Fibroblast of the aortic adventitia (primary cell): Measurements from ENCODE around the gene NINJ2. TPM values are rescaled to one million over a fixed set of nuclear protein-coding genes. Genes with fewer than 3 reads are reported as not detected.

ENCODE experiments used
- DNase-seq: peaks from one replicate; pipeline ENCODE4 v3.0.0-alpha.2; 2010; ENCODE audit warnings: low read depth
- H3K4me3 ChIP-seq: 2 replicates; pipeline ENCODE4 v1.5.1; 2011; ENCODE audit warnings: low read depth, mild to moderate bottlenecking, control low read depth, low read length, moderate library complexity
- total RNA-seq: library from RNA; depleted of rRNA; stranded (reverse); fragments of >200 nt; gene quantifications from 2 replicates; pipeline ENCODE4 v1.2.3, GENCODE V29; 2012; ENCODE audit warnings: low replicate concordance
- TF ChIP-seq, protein P1 (sequence below): IDR thresholded peaks from 2 replicates; pipeline ENCODE4 v1.5.1; 2011; ENCODE audit warnings: mild to moderate bottlenecking, low read length, control low read depth, inconsistent platforms; ENCODE audit not compliant: insufficient read depth

The NINJ2 gene
- total RNA-seq, 1 donor, result 0.45 TPM

DNA sequence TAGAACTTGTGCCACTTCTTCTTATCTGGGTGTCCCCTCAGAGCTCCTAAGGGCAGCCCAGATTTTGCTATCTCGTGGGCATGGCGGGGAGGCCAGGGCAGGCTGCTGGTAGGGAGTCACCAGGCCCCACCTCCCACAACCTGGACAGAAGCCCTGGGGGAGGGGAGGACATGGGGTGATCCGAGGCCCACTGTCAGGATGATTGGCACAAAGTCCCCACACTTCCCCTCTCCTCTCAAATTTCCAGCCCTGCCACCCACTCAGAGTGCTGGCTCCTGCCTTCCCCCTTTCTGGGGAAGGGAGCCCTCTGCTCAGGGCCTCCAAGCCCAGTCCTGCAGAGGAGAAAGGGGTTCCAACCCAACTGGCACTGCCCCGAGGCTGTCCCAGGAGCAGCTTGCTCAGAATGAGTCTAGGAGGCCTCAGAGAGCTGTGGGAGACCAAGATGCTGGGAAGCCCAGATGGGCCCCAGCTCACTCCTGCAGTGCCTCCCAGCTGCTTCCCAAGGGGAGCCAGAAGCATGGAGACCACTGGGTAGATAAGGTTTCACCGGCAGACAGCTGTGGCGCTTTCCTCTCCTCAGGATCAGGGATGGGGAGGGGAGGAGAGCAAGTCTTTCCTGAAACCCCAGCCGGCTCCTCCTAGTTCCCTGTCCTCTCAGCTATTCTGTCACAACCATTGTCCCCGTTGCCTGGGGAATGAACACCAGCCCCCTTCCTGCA, 120.7 kb downstream of the NINJ2 start:
- DNase-seq, result no peak
- no peak overlapping the region for H3K4me3 ChIP-seq
- TF ChIP-seq, protein P1, sequence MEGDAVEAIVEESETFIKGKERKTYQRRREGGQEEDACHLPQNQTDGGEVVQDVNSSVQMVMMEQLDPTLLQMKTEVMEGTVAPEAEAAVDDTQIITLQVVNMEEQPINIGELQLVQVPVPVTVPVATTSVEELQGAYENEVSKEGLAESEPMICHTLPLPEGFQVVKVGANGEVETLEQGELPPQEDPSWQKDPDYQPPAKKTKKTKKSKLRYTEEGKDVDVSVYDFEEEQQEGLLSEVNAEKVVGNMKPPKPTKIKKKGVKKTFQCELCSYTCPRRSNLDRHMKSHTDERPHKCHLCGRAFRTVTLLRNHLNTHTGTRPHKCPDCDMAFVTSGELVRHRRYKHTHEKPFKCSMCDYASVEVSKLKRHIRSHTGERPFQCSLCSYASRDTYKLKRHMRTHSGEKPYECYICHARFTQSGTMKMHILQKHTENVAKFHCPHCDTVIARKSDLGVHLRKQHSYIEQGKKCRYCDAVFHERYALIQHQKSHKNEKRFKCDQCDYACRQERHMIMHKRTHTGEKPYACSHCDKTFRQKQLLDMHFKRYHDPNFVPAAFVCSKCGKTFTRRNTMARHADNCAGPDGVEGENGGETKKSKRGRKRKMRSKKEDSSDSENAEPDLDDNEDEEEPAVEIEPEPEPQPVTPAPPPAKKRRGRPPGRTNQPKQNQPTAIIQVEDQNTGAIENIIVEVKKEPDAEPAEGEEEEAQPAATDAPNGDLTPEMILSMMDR, result no peak

DNA sequence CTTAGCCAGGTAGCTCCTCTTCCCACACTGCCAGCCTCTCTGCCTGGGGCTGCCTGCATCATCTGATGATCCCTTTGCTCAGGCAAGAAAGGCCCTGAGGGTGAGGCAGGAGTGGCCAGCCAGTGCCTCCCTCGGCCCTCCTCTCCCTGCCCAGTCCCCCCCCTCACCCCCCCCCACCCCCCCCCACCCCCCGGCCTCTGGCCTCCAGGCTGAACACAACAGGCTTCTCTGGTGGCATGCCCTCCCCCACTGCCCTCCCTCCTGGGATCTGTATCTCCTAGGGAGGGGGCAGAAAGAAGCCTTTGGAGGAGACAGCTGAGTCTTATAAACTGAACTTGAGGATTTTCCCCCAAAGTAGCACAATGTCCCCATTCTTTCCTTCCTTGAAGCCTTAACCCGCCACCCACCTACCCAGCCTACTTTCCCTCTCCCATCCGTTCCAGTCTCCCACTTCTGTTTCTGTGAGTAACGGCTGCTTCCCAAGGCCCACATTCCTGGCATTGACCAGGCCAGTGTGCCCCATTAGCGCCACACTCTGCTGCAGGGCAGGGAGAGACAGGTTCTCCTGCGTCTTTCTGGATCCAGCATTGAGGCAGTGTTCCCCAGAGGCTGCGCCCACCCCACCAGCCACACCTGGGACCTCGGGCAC, 121.4 kb downstream of the NINJ2 start:
- H3K4me3 ChIP-seq, result no peak overlapping the region
- no peak for DNase-seq
- TF ChIP-seq, protein P1, result no peak

DNA sequence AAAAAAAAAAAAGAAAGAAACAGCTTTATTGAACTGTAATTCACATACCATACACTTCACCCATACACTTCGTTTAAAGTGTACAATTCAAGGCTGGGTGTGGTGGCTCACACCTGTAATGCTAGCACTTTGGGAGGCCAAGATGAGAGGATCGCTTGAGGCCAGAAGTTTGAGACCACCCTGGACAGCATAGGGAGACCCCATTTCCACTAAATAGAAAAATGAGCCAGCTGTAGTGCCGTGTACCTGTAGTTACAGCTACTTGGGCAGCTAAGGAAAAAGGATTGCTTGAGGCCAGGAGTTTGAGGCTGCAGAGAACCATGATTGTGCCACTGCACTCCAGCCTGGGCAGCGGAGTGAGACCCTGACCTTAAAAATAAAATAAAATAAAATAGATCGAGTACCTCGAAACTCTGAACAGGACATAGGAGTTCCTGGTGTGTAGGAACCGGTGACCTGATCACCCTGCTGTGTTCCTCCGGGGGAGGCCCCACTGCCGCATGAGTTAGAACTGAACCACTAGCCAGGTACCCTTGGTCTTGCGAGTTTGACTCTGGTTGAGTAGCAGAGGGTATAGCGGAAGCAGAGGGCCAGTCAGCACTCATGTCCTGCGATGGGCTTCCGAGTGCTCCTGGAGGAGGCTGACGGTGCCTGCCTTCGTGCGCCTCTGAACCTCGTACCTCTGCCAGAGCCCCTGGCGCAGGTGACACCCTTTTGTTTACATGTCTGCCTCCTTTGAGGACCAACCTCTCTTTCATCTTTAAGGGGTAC, 123.5 kb downstream of the NINJ2 start:
- DNase-seq, result no peak
- no peak overlapping the region for H3K4me3 ChIP-seq

DNA sequence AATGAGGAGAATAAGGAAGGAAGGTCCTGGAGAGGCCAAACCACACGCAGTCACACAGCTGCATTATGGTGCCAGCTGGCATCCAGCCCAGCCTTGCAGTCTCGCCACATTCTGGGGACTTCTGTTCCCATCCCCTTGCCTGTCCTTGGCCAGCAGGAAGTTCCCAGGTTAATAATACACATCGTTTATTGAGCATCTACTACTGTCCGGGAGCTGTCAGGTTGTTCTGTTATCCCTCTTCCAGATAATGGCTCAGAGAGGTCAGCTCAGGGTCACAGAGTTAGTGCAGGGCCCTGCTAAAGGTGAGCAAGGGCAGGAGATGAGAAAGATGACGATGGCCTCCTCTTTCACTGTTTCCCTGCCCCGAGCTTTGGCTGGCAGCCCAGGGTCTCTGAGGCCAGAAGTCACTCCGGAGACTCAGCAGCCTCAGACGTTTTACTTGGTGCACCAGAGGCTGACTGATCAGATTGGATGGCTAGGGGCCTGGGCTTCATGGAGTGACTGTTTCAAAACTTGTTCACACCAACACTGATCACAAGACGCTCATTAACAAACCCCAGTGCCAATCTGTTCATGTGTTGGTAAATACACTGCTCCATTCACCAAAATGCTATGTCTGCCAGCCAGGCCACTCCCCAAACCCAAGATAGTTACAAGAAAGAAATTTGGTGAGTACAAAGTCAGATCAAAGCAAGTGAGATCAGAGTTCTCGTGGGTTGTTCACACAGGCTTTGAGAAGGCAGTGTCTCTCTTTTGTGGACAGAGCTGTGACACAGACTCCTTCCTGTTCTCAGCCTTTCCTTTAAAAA, 124.3 kb downstream of the NINJ2 start:
- H3K4me3 ChIP-seq, result no peak overlapping the region
- DNase-seq, result peak; percentile 49
- TF ChIP-seq, protein P1, result no peak

More for the DNA sequence above, 123.5 kb downstream of the NINJ2 start:
- TF ChIP-seq, protein P1, result no peak

DNA sequence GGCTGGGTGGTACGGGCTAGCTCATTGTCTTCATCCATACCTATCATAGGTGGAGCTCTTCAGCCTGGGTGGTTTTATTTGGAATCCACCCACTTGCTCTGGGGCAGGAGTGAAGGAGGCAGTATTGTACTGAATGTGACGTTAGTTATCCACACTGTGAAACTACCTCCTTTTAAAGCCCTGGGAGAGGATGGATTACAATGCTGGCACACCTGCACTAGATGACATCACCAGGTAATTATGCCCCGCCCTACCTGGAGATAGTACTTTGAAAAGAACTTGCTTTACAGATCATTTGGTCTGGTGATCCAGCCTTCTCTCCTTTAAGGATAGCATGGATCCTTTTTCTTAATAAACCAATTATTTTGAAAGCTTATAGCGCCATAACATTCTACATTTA, 125.5 kb downstream of the NINJ2 start:
- TF ChIP-seq, protein P1, result no peak
- H3K4me3 ChIP-seq, result no peak overlapping the region
- no peak for DNase-seq

DNA sequence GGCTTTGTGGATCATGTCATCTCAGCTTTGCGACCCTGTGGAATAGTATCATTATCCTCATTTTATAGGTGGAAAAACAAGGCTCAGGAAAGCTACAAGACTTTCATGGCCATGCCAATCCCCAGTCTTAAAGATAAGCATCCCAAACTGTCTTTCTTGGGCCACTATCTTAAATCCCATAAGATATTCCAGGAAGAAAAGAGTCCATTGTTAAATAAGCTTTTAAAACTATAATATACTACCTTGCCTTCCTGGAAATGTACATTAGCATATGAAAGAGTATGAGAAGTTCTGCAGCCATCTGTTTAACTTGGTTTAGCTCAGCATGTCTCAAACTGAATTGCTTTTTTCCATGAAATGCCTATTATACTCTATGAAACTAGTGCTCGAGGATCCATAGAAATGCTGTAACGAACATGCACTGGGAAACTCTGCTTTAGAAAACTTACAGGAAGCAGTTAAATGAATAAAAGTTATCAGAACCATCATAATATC, 126.4 kb downstream of the NINJ2 start:
- DNase-seq, result no peak
- H3K4me3 ChIP-seq, result no peak overlapping the region
- TF ChIP-seq, protein P1, result no peak
